Urothelium cell line (cell line): ENCODE results near the gene CREB1.
A peak's percentile ranks its signal among the peaks of the same experiment; 100 is the strongest.
"Not testable (repeated sequence)": the region's sequence is repeated elsewhere in the genome, so short reads cannot be mapped to it uniquely, and the experiment has no call there.

Experiments used
- DNase-seq: peaks from one replicate; pipeline ENCODE4 v3.0.0; 2011; ENCODE audit warnings: low spot score, mixed read lengths
- FAIRE-seq: peaks from 2 replicates; lab custom pipeline; 2011; peaks lifted over from hg19 to GRCh38; lab: Jason Lieb, UNC

CREB1 gene

DNA sequence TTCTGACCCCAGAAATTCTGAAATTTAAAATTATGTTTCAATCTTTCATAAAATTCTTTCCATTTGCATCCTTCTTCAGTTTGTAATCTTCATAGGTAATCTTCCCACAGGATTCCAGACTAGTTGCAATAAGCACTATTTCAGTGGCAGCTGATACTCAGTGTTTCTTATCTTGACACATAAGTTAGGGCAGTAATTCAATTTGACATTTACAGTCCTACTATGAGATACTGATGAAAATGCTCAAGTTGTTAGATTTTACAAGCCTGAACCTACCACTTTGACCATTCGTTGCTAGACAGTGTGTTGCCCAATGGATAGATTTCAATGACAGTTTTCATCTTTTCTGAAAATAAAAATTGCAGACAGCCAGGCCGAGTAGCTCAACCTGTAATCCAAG lies 85.1 kb downstream of the CREB1 start:
- no peak for FAIRE-seq

GRCh38 chr2:207616185-207616584 lies 86.4 kb downstream of the CREB1 start:
- FAIRE-seq (no peak), DNase-seq (no peak)

More for the DNA sequence above, 85.1 kb downstream of the CREB1 start:
- DNase-seq = no peak

GRCh38 chr2:207617011-207617671 lies 87.4 kb downstream of the CREB1 start:
- no peak for FAIRE-seq
- peak; percentile 51 for DNase-seq

GRCh38 chr2:207619764-207620203 lies 90.0 kb downstream of the CREB1 start:
- FAIRE-seq (no peak), DNase-seq (no peak)

GRCh38 chr2:207621501-207622039 lies 91.8 kb downstream of the CREB1 start:
- no peak for FAIRE-seq
- DNase-seq = no peak

DNA sequence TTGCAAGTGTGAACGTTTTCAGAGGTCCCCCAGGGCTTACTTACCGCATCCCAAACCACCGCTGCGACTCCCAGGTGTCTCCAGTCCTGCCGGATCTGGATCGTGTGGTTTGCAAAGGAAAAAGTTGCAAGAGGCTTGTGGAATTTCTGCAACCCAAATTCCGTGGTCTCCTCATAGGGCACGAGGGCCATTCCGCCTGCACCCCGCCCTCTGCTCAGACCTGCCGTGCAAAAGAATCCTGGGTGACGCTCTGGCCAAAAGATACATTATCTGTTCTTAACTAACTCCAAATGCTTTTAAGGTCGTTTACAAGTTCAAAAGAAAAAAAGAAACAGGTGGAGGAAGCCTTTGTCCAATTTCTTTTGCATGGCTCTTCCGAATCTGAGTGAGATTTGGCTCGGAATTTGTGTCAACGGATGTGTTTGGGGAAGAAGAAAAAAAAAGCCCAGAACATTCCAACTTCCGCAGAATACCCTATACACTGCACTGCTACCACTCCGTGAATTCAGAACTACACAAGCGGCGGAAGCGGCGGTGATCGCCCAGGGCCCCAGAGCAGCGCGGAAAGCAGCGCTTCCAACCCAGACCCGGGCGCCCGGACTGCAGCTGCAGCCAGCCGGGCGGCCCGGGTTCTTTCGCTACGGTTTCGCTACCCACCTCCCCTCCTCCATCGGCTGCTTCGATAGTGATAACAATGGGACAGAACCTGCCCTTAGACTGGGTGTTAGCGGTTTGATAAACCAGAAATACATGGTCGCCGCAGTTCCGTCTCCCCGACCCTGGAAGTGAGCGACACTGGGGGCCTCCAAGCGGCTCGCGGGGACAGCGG lies 94.6 kb downstream of the CREB1 start:
- peak; percentile 51 for DNase-seq

GRCh38 chr2:207625014-207625907 lies 95.5 kb downstream of the CREB1 start, which contains the start of gene METTL21A:
METTL21A (minus strand) TSS chr2:207625394; CDS start chr2:207624375, 1,019 bp downstream.
- FAIRE-seq (no peak), DNase-seq (peak; percentile 93)

More for the DNA sequence above, 94.6 kb downstream of the CREB1 start:
- no peak for FAIRE-seq

GRCh38 chr2:207629553-207629952 lies 99.8 kb downstream of the CREB1 start:
- FAIRE-seq = no peak
- DNase-seq = no peak

GRCh38 chr2:207630491-207630890 lies 100.7 kb downstream of the CREB1 start:
- DNase-seq (no peak), FAIRE-seq (no peak)

- FAIRE-seq (peak; percentile 53), DNase-seq (peak; percentile 30)
Observed at GRCh38 chr2:207632575-207633493, 103.1 kb downstream of the CREB1 start.

GRCh38 chr2:207633686-207634085 lies 103.9 kb downstream of the CREB1 start:
- no peak for FAIRE-seq
- no peak for DNase-seq

DNA sequence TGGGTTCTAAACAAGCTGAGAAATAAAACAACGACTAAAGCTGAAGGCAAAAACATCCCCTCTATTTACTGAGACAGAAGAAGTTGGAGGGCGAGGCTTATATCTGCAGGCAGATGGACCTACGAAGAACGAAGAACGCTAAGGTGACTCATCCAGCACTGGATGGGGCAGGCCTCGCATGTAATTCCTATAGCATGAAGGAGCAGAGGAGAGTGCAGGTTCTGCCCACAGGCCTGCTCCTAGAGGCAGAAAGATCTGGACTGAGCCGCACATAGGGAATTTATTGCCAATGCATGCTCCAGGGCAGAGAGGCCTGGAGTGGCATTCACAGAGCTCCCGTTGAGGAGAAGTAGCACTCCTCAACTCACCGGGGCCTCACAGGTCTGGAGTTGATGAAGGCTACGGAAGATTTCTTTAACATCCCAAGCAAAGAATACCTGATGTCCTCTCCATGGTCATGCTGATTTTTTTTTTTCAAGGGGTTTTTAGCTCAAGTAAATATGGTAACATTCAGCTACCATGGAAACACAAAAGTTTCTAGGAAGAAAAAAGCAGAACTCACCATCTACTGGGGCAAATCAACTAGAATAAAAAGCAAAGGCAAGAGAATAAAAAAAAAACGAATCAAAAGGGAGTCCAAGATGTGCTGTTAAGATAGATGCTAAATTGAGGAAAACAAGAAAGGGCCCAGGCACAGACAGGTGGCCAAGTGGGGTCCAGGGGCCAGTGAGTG lies 105.9 kb downstream of the CREB1 start:
- FAIRE-seq = no peak
- peak; percentile 28 for DNase-seq

DNA sequence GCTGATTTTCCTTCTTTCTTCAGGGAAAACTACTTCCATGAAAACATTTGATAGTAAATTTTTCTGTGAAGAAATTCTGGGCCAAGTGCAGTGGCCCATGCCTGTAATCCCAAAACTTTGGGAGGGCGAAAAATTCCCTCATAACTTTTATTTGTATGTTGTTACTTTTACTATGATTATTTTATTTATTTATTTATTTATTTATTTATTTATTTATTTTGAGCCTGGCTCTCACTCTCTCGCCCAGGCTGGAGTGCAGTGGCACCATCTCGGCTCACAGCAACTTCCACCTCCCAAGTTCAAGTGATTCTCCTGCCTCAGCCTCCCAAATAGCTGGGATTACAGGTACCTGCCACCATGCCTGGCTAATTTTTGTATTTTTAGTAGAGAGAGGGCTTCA lies 109.5 kb downstream of the CREB1 start:
- DNase-seq, FAIRE-seq: not testable (repeated sequence)

DNA sequence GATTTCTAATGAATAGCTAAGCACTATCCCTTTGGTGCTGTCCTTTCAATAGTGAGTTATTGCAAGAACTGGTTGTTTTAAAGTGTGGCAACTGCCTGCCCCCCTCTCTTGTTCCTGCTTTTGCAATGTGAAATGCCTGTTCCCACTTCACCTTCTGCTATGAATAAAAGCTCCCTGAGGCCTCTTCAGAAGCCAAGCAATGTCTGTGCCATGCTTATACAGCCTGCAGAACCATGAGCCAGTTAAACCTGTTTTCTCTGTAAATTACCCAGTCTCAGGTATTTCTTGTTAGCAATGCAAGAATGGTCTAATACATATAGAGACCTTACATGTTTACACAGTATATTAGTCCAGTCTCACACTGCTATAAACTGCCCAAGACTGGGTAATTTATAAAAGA lies 110.4 kb downstream of the CREB1 start:
- FAIRE-seq = no peak
- DNase-seq = no peak

GRCh38 chr2:207640661-207641060 lies 110.9 kb downstream of the CREB1 start:
- FAIRE-seq (no peak), DNase-seq (no peak)

DNA sequence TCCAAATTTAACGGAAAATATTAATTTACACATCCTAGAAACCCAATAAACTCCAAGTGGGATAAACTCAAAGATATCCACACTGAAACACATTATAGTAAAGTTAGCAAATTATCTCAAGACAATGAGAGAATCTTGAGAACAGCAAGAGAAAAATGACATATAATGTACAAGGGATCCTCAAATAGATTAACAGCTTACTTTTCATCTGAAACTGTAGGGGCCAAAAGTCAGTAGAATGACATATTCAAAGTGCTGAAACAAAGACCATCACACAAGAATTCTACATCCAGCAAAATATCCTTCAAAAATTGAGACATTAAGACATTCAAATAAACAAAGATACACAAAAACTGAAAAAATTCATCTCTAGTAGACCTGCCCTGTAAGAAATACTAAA lies 114.1 kb downstream of the CREB1 start:
- no peak for FAIRE-seq
- no peak for DNase-seq

- not testable (repeated sequence) for DNase-seq, FAIRE-seq
Observed at GRCh38 chr2:207646582-207646981, 116.8 kb downstream of the CREB1 start.
